ENCODE measurements around the gene AFTPH.

DNA sequence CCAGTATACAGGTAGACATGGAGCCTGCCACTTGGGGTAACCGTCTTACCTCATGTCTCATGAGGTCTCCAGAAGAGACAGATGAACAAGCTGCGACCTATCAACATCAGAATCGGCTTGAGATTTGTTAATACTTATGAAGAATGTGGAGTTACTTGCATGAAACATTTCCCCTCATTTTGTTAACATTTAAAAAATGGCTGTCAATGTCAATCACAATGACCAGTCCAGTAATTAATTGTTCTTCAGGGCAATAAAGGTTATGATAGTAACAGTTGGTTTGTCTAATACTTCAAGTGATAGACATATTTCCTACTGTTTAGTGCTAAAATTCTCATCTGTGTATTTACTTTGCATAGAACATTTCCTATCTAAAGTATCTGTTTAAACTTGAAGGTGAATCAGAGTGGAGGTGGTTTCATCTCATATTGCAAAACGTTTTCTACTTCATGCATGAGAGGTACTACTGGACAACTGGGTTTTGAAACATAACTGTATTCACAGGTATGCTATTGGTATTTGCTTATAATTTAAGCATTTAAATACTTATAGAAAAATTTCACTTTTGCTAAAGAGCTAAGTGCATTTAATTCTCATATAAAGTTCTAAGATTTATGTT lies 114.5 kb downstream of the AFTPH start:
- TF ChIP-seq POLR2AphosphoS5 (IDR thresholded peaks at IDR 0.05; ENCODE audit: low read depth, low read length) (no peak), POLR2A (IDR thresholded peaks at IDR 0.05; ENCODE audit: low read depth, low read length) (no peak), TAF1 (IDR thresholded peaks at IDR 0.05; ENCODE audit: low read depth, low read length) (no peak), PAX5 (IDR thresholded peaks at IDR 0.05; ENCODE audit: insufficient read depth, low read length, severe bottlenecking) (no peak), SPI1 (IDR thresholded peaks at IDR 0.05; ENCODE audit: low read depth, low read length) (no peak)

Measured in GM12891 (cell line).